ENCODE measurements around the gene PDE4D.

The PDE4D gene

GRCh38 chr5:59838067-59838466 lies 55.5 kb downstream of the PDE4D start:
- no peak for DNase-seq

GRCh38 chr5:59837071-59837470 lies 56.5 kb downstream of the PDE4D start:
- no peak for DNase-seq

- no peak for DNase-seq
These were observed 57.7 kb downstream of the PDE4D start for GRCh38 chr5:59835800-59836199.

GRCh38 chr5:59833448-59833847 lies 60.1 kb downstream of the PDE4D start:
- DNase-seq: no peak

- DNase-seq: no peak
These were observed 60.8 kb downstream of the PDE4D start for GRCh38 chr5:59832577-59833301.

- no peak for DNase-seq
These were observed 62.1 kb downstream of the PDE4D start for GRCh38 chr5:59831326-59832010.

- DNase-seq: no peak
These were observed 62.9 kb downstream of the PDE4D start for GRCh38 chr5:59830536-59831200.

- no peak for DNase-seq
These were observed 63.6 kb downstream of the PDE4D start for GRCh38 chr5:59829922-59830321.

GRCh38 chr5:59829386-59829785 lies 64.1 kb downstream of the PDE4D start:
- no peak for DNase-seq

GRCh38 chr5:59828623-59829022 lies 64.9 kb downstream of the PDE4D start:
- DNase-seq: no peak

- no peak for DNase-seq
These were observed 66.5 kb downstream of the PDE4D start for GRCh38 chr5:59826996-59827395.

GRCh38 chr5:59823420-59823819 lies 70.1 kb downstream of the PDE4D start:
- DNase-seq: no peak

- no peak for DNase-seq
These were observed 73.7 kb downstream of the PDE4D start for GRCh38 chr5:59819806-59820205.

- no peak for DNase-seq
These were observed 76.0 kb downstream of the PDE4D start for GRCh38 chr5:59817536-59817935.

GRCh38 chr5:59816654-59817300 lies 76.7 kb downstream of the PDE4D start:
- no peak for DNase-seq

GRCh38 chr5:59814537-59814872 lies 79.0 kb downstream of the PDE4D start:
- no peak for DNase-seq

- peak; percentile 43 for DNase-seq
These were observed 79.6 kb downstream of the PDE4D start for GRCh38 chr5:59813761-59814536.

- peak; percentile 30 for DNase-seq
These were observed 83.5 kb downstream of the PDE4D start for GRCh38 chr5:59810041-59810440.

- no peak for DNase-seq
These were observed 85.7 kb downstream of the PDE4D start for GRCh38 chr5:59807806-59808205.

- no peak for DNase-seq
These were observed 93.1 kb downstream of the PDE4D start for GRCh38 chr5:59800347-59800893.

- peak; percentile 48 for DNase-seq
These were observed 93.7 kb downstream of the PDE4D start for GRCh38 chr5:59799668-59800346.

Measured in NCI-H2029 treated with DMSO at 0.1 percent for 48 hours (cell line).